Activated CD8-positive, alpha-beta memory T cell treated with anti-CD3 and anti-CD28 coated beads for 1 hour (primary cell): Measurements from ENCODE around the gene SLC12A4.
"Not testable (repeated sequence)": the region's sequence is repeated elsewhere in the genome, so short reads cannot be mapped to it uniquely, and the experiment has no call there.

ENCODE experiments used
- DNase-seq, 2 donors: peaks; one replicate each; pipeline ENCODE4 v3.0.0-alpha.2; 2020; ENCODE audit warnings: low read depth in 1 of 2; ENCODE audit errors: extremely low read depth in 1 of 2

SLC12A4 gene

DNA sequence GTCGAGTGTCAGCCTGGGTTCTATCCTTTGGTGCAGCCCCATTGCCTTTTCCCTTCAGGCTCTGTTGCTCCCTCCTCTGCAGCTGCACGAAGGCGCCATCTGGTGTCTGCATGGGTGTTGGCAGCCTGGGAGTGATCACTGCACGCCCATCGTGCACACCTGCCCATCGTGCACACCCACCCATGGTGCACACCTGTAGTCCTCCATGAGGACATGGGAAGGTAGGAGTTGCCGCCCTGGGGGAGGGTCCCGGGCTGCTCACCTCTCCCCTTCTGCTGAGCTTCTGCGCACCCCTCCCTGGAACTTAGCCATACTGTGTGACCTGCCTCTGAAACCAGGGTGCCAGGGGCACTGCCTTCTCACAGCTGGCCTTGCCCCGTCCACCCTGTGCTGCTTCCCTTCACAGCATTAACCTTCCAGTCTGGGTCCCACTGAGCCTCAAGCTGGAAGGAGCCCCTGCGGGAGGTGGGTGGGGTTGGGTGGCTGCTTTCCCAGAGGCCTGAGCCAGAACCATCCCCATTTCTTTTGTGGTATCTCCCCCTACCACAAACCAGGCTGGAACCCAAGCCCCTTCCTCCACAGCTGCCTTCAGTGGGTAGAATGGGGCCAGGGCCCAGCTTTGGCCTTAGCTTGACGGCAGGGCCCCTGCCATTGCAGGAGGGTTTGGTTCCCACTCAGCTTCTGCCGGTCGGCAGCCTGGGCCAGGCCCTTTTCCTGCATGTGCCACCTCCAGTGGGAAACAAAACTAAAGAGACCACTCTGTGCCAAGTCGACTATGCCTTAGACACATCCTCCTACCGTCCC, 39.7 kb downstream of the SLC12A4 start:
- DNase-seq: peak; percentile 44 to 57

DNA sequence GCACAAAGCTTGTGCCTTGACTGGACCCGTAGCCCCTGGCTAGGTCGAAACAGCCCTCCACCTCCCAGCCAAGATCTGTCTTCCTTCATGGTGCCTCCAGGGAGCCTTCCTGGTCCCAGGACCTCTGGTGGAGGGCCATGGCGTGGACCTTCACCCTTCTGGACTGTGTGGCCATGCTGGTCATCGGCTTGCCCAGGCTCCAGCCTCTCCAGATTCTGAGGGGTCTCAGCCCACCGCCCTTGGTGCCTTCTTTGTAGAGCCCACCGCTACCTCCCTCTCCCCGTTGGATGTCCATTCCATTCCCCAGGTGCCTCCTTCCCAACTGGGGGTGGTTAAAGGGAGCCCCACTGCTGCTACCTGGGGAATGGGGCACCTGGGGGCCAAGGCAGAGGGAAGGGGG, 40.3 kb downstream of the SLC12A4 start:
- no peak for DNase-seq

DNA sequence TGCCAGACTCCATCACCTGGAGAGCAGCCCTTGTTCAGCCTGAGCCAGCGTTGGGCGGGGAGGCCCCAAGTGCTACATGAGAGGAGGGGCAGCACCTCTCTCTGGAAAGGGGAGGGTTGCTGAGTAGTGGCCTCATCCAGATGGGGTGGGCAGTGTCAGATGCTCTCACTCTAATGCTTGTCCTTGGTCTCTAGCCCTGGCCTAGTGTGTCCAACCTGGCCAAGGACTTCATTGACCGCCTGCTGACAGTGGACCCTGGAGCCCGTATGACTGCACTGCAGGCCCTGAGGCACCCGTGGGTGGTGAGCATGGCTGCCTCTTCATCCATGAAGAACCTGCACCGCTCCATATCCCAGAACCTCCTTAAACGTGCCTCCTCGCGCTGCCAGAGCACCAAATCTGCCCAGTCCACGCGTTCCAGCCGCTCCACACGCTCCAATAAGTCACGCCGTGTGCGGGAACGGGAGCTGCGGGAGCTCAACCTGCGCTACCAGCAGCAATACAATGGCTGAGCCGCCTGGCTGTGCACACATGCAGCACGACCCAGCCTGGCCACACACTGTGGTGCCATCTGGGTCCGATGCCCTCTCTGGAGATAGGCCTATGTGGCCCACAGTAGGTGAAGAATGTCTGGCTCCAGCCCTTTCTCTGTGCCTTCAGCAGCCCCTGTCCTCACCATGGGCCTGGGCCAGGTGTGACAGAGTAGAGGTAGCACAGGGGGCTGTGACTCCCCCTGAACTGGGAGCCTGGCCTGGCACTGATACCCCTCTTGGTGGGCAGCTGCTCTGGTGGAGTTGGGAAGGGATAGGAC, 41.1 kb downstream of the SLC12A4 start:
- DNase-seq: no peak

DNA sequence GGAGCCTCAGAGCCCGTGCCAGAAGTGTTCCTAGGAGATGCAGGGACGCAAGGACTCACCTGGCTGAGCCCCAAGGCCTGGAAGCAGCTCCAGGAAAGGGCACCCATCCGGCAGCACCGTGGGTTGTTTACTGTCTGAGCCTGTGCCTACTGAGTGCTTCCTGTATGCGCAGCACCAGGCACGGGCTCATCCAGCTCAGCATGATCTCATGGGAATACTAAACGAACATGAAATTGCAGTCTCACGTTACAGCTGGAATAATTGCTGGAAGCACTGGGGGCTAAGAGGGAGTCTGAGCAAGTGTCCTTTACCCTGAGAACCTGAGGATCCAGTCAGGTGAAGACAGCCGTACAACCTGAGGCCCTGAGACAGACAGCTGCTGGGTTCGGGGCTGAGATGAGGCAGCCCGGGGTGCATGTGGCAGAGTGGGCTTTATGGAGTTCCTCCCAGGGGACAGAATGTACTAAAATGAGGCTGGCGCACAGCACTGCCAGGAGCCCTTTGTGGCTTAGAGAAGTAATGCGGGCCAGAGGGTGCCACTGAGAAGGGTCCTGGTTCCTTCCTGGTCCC, 42.2 kb downstream of the SLC12A4 start:
- DNase-seq: no peak

DNA sequence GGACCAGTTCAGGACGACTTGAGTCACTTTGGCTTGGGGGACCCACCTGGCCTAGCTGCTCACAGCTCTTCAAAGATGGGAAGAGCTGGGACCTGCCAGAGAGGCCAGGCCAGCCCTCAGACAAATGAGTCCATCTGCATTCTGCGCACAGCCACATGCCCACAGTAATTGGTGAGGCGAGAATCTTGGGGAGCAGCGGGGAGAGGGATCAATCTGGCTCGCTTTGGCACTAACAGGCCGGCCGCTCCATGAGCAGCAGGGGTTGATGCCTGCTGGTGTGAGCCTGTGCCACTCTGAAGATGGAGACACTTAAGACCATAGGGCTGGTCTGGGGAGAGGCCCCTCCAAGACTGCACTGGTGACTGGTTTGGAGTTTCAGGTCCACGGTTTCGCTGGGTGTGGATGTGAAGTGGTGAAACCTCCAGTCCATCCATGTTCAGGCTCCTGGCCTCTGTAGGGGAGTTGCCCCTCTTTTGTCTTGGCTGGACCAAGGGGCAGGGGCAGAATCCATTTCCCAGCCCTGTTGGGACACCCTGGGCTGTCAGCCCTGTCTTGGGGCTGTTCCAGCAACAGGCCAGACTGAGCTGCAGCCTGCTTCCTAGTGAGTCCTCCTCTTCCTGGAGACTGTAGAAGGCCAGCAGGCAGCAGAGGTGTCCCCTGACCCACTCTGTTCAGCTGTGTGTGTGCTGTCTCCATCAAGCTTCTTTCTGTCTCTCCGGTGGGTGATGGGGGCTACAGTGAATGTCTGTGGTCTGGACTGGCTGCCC, 44.1 kb downstream of the SLC12A4 start:
- no peak for DNase-seq

DNA sequence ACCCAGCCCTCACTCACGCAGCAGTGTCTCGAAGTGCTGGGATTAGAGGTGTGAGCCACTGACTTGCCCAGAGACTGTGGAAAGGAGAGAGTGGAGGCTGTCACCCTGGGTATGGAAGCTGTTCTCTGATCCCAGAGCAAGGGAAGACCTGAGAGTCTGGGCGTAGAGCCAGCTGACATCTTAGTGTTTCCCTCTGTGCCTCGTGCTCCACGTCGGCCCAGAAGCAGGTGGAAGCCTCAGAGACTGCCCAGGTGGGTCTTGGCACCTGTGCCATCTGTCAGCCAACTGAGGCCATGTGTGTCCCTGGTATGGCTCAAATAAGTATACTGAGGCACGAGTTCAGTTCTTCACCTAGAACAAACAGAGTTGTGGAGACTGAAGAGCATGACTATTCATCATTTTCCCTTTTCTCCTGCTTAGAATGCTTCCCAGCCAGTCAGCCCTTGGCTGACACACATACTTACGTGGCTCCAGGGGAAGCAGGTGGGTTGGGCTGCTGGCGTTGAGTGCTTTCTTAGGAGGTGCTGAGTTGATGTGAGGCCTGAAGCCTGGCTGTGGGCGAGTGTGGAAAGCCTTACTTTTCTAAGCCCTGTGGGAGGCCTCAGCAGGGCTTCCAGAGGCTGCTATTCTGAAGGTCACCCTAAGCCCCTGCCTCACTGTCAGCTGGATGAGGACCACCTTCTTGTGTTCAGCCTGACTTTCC, 44.9 kb downstream of the SLC12A4 start:
- no peak for DNase-seq

DNA sequence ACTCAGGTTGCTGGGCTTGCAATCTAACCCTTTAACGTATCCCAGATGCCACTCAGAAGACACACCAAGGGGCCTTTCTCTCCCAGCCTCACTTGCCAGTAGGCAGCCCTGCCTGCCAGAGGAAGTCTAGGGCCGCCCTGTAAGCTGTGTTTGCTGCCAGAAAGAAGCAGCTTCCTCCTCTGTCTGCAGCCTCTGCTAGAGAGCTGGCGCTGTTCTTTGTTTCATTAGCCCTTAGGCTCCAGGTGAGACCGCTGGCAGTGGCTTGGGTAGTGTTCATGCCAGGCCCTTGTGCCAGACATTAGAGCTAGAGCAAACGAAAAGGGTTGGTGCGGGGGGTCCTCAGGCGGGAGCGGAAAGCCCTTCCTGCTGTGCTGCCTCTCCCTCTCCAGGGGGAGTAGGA, 45.7 kb downstream of the SLC12A4 start:
- no peak for DNase-seq

DNA sequence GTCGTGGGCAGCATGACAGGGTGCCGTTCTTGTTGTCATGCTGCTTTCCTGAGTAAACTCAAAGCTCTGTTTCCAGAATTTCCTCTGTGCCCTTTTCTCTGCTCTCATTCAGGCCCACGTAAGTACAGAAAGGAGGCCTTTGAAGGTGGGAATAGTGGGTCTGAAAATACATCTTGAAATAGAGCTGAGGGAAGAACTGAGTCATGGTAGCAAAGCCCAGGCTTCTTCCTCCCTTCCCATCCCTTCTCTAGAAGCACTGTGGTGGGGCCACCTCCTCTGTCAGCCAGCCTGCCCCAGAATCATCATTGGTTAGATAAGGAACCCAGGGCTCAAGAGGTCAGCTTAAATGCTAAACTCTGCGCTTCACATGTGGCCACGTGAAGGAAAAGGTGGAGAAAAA, 46.2 kb downstream of the SLC12A4 start:
- DNase-seq: no peak

DNA sequence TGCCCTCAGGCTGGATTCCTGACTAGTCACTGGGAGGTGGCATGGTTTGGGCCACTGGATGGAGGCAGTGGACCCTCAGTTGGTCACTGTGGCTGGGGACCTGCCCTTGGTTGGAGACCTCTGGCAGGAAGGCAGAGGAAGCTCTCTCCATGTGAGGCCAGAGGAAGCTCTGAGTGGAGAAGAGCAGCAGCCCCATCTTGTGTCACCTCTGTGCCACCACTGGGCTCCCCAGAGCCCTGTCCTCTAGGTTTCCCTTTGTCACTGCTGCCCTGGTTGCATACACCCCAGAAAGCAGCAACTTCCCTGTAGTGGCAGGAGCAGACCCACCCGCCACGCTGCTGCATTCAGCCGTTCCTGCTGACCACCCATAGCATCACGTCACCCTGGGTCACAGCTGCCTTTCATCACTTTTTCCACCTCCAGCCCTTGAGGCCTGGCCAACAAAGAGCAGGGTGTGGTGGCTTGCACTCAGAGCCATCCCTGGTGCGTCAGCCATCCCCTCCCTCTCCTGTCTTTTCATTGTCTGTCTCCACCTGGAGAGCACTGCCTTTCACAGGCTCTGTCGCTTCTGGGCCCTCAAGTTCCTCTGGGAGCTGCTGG, 48.7 kb downstream of the SLC12A4 start:
- DNase-seq: no peak

DNA sequence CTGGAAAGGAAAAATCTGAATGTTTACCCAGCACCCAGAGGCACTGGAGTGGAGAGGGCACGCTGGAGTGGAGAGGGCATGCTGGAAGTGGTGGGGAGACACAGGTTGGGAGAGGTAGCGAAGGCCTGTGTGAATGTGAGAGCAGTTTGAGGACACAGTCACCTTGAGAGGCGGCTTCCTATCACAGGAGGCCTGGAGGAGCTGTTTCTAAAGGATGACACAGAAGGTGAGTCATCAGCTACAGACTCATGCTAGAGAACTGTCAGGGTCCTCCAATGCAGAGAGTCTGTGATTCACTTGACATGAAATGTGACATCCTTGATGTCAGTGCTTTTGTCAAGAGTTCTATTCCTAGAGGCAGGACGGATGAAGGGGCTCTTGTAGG, 50.6 kb downstream of the SLC12A4 start:
- DNase-seq: no peak

DNA sequence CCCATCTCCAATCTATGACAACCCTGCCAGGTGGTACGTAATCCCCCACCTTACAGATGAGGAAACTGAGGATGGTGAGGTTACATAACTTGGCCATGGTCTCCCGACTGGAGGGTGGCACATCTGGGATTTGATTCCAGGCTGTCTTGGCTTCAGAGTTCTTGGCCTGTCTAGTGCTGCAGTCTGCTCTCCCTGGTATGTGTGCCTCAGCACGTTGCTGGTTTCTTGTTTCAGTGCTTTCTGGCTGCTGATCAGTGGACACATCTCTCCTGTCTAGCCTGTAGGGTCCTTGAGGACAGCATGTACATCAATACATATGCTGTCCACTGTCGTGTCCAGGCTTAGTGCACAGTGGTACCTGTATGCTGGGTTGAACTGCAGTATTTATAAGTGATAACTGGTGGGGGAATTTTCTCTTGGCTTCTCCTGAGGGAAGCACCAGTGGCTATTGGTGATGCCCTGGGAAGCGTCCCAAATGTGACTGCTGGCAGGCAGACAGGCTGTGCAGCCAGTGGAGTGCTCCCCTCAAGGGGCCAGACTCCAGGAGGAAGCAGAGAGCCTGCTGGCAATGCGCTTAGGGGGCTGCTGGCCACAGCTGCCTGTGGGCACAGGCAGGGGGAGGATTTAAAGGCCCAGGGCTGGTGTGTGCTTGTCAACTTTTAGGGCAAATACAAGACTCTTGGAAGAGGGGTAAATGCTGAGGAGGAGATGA, 51.1 kb downstream of the SLC12A4 start:
- DNase-seq: no peak

DNA sequence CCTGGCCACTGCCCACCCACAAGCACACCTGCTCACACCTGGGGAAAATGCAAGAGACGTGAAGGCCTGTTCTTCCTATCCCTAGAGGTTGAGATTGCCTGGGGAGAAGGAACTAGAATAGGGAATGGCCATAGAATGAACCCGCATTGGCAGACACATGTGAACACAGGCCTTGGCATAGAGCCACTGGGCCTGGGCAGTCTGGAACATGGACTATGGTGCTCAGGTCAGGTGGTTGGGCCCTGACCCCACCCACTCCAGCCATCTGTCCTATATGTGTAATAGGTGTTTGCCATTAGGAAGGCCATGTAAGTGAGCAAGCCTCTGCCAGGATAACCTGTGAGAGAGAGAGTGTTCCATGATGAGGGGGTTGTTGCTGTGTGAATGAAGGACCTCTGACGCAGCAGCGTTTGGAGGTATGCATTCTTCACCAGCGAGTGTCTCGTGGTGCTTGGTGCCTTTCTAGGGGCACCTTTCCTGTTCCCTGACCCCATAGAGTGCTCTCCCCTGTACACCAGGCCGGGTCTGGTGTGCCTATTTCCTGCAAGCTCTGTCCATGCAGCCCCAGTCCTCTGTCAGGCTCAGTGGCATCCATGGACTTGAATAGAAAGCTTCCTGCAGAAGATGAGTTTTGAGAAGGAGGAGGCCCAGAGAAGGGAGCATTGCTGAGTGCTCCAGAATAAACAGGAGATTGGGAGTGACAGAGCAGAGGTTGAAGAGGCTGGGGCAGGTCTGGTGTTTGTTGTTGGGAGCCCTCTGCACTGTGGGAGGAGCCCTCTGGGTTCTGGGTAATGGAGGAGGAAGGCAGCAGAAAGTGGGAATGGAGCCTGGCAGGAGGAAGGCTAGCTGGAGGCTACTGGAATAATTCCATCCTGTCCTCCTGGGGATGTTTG, 52.4 kb downstream of the SLC12A4 start:
- no peak for DNase-seq

DNA sequence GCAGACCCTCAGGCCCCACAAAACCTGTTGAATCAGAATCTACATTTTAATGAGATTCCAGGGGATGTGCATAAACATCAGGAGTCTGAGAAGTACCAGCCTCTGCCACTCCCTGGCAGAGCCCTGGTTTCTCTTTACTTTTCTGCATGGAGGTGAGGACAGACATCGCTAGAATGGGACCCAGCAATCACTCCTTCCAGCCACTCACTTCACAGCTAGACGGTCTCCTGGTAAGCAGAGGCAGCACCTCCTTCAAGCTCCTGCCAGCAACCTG, 53.0 kb downstream of the SLC12A4 start:
- not testable (repeated sequence) for DNase-seq

DNA sequence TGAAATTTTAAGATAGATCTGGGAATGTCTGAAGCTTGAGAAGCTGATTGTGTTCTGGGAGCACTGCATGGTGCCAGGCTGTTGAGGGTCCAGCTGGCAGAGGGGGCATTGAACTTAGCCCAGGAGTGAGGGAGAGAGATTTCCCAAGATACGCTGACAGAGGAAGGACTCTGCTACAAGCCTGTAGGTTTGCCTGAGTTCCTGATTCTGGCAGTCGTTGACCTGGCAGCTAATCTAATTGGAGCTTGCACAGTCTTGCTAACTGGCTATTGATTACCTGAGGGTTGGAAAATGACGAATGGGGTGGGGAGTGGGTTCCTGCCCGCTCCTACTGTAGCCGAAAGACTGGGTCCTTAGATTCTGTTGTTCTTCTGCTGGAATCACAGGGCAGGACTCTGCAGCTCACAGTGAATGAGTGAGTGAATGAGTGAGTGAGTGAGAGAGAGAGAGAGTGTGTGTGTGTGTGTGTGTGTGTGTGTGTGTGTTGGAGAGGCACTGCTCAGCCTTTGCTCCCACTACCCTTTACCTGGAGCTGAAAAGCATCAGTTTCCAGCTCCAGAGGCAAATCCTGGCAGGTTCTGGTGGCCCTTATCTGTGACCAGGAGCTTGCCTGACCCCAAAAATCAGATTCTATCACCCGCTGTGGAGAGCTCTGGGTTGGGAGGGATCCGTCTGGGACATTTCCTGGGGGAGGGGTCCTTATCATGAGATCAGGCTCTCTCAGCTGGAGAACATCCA, 53.5 kb downstream of the SLC12A4 start:
- no peak for DNase-seq

DNA sequence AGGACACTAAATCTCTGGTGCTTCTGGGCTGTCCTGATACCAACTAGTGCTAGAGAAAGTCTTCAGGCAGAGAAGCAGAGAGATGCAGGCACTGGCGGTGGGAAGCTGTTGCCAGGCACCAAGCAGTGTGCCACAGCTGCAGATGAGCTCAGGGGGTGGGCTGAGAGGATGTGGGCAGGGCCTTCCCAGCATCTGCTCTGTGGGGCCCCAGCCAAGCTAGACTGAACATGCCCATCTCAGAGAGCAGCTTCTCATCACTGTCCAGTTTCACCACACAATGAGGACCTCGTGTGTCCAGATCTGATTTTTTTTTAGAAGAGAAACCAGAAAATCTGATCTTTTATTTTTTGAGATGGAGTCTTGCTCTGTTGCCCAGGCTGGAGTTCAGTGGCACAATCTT, 58.3 kb downstream of the SLC12A4 start:
- DNase-seq: no peak

DNA sequence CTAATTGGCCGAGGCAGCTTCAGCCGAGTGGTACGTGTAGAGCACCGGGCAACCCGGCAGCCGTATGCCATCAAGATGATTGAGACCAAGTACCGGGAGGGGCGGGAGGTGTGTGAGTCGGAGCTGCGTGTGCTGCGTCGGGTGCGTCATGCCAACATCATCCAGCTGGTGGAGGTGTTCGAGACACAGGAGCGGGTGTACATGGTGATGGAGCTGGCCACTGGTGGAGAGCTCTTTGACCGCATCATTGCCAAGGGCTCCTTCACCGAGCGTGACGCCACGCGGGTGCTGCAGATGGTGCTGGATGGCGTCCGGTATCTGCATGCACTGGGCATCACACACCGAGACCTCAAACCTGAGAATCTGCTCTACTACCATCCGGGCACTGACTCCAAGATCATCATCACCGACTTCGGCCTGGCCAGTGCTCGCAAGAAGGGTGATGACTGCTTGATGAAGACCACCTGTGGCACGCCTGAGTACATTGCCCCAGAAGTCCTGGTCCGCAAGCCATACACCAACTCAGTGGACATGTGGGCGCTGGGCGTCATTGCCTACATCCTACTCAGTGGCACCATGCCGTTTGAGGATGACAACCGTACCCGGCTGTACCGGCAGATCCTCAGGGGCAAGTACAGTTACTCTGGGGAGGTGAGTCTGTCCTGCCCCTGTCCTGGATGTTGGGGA, 59.2 kb downstream of the SLC12A4 start:
- no peak for DNase-seq

DNA sequence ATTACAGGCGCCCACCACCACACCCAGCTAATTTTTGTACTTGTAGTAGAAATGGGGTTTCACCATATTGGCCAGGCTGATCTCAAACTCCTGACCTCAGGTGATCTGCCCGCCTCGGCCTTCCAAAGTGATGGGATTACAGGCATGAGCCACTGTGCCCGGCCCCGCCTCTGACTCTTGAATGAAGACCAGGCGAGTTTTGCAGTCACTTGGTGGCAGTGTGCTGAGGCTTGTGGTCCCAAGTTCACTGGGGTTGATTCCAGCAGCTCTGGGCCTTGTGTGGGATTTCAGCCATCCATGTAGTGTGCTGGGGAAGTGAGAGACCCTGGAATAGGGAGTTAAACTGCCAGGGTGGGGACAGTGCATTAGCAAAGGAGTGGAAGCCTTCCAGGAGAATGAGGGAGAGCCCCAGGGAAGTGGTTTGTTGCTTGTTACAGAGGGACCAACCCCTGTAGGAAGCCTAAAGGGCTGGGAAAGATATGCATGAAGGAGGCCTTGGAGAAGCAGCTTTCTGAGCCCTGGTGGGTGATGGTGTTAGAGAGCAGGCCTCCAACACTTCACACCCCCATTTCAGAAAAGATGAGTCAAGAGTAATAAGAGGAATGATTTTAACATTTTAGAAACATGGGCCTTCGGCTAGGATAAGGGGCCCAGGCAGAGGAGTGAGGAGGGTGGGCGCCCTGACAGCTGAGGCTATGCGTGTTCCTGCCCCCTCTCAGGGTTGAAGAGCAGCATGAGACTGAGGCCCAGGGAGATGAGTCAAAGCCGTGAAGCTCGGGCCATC, 60.8 kb downstream of the SLC12A4 start:
- DNase-seq: no peak
